Choroid plexus epithelial cell (primary cell): ENCODE results near the gene KCNC4.
A peak's percentile ranks its signal among the peaks of the same experiment; 100 is the strongest.

Source experiments
- DNase-seq: peaks from one replicate; pipeline ENCODE4 v3.0.0-alpha.2; 2010; ENCODE audit warnings: low read depth
- H3K4me3 ChIP-seq: 2 replicates; pipeline ENCODE4 v1.5.1; 2011; ENCODE audit warnings: low read depth, mild to moderate bottlenecking, control low read depth, low read length, moderate library complexity
- CTCF ChIP-seq: conservative IDR thresholded peaks from 2 replicates; pipeline ENCODE4 v1.5.1; 2011; ENCODE audit warnings: low read depth, mild to moderate bottlenecking, control low read depth, inconsistent platforms, low read length, moderate library complexity

The KCNC4 gene

GRCh38 chr1:110196917-110197765 lies 13.0 kb upstream of the KCNC4 start:
- H3K4me3 ChIP-seq, result no peak overlapping the region
- TF ChIP-seq CTCF, result peak; percentile 97
- DNase-seq, result peak; percentile 65

- no peak overlapping the region for H3K4me3 ChIP-seq
- TF ChIP-seq CTCF, result no peak
- DNase-seq, result no peak
Observed at GRCh38 chr1:110197905-110198629, 12.0 kb upstream of the KCNC4 start.

GRCh38 chr1:110198746-110199145 lies 11.4 kb upstream of the KCNC4 start:
- DNase-seq, result no peak
- TF ChIP-seq CTCF, result no peak
- no peak overlapping the region for H3K4me3 ChIP-seq

- H3K4me3 ChIP-seq, result no peak overlapping the region
- no peak for DNase-seq
- TF ChIP-seq CTCF, result no peak
Observed at GRCh38 chr1:110200190-110200589, 9.9 kb upstream of the KCNC4 start.

- no peak overlapping the region for H3K4me3 ChIP-seq
- peak; percentile 55 for DNase-seq
- TF ChIP-seq CTCF, result no peak
Observed at GRCh38 chr1:110200666-110201065, 9.4 kb upstream of the KCNC4 start.

GRCh38 chr1:110201157-110201825 lies 8.8 kb upstream of the KCNC4 start:
- H3K4me3 ChIP-seq, result no peak overlapping the region
- TF ChIP-seq CTCF, result no peak
- DNase-seq, result no peak
